Transverse colon (tissue), 4 donors: Measurements from ENCODE around the gene TMEM138. TPM values are rescaled to one million over a fixed set of nuclear protein-coding genes. Genes with fewer than 3 reads are reported as not detected.

Experiments
- DNase-seq: peaks from one replicate; pipeline ENCODE4 v3.0.0-alpha.2; 2019
- H3K27ac ChIP-seq, 4 donors: fragments of 200-600 bp; sonication (generic); 2 replicates each; pipeline ENCODE4 v1.5.1; 2016 to 2018; ENCODE audit warnings: inconsistent platforms in 4 of 4
- H3K27me3 ChIP-seq: fragments of 200-600 bp; sonication (generic); 2 replicates; pipeline ENCODE4 v1.5.1; 2017; ENCODE audit warnings: inconsistent platforms
- H3K36me3 ChIP-seq, 4 donors: fragments of 200-600 bp; sonication (generic); 2 replicates each; pipeline ENCODE4 v1.5.1; 2017 to 2019; ENCODE audit warnings: inconsistent platforms in 4 of 4
- H3K4me1 ChIP-seq, 4 donors: fragments of 200-600 bp; sonication (generic); 2 replicates each; pipeline ENCODE4 v1.5.1; 2017 to 2020; ENCODE audit warnings: inconsistent platforms in 4 of 4
- H3K4me3 ChIP-seq, 4 donors: fragments of 200-600 bp; sonication (generic); 1 replicate in 1 of 4; 2 replicates in 3 of 4; pipeline versions ENCODE4 v1.5.1 to v1.6.1; 2017 to 2019; ENCODE audit warnings: inconsistent platforms in 4 of 4
- H3K9me3 ChIP-seq, 2 donors: fragments of 200-600 bp; sonication (generic); 2 replicates each; pipeline ENCODE4 v1.5.1; 2017 to 2019; ENCODE audit warnings: inconsistent platforms in 2 of 2
- EP300 ChIP-seq: sonication (generic); formaldehyde crosslinking; IDR thresholded peaks from one replicate; pipeline ENCODE4 v1.6.1; 2017; ENCODE audit warnings: antibody characterized with exemption, low read depth
- POLR2A ChIP-seq: fragments of 450-650 bp; IDR thresholded peaks from one replicate; pipeline ENCODE4 v1.6.1; 2016; ENCODE audit warnings: antibody characterized with exemption, mild to moderate bottlenecking, moderate library complexity
- POLR2AphosphoS5 ChIP-seq, 3 donors: sonication (generic); formaldehyde crosslinking; IDR thresholded peaks; one replicate each; pipeline ENCODE4 v1.6.1; 2016; ENCODE audit warnings: antibody characterized with exemption in 3 of 3
- WGBS, 2 donors: methylation state at CpG; one replicate each; pipeline ENCODE4 v1.1.5; 2018; ENCODE audit warnings: low coverage in 1 of 2; 5-methylcytosine and 5-hydroxymethylcytosine counted together
- in situ Hi-C, 4 donors: fragments of 200-750 bp; cut with MboI; loops; one replicate each; pipeline versions ENCODE4 v1.15.0 to v1.15.1; 2017; ENCODE audit warnings: low sequenced_read_pairs in 3 of 4, low pct_ligation_motif_present in 1 of 4, low pct_unique_long_range_greater_than_20kb in 1 of 4
- intact Hi-C: fragments of 100-400 bp; cut with DNase I; formaldehyde crosslinking; loops from one replicate; pipeline ENCODE4 v1.15.1; 2023; ENCODE audit warnings: low total_unique reads
- total RNA-seq, 4 donors: library from RNA; depleted of rRNA; stranded (reverse); fragments of >200 nt; gene quantifications; one replicate each; pipeline ENCODE4 v1.1.0, GENCODE V29; 2016
- TF ChIP-seq, protein P1 (sequence below), 5 experiments: fragments of 200-600 bp in 3 of 5; fragments of 450-650 bp in 2 of 5; sonication (generic) in 3 of 5; IDR thresholded peaks; 1 replicate in 2 of 5; 2 replicates in 3 of 5; pipeline ENCODE4 v1.5.1; 2016 to 2017; ENCODE audit warnings: antibody characterized with exemption in 5 of 5, inconsistent platforms in 3 of 5, mild to moderate bottlenecking in 2 of 5, moderate library complexity in 1 of 5

TMEM138 gene
- total RNA-seq, 4 donors from 2014 or later = 27.9 to 51.6 (median 35.6) TPM

DNA sequence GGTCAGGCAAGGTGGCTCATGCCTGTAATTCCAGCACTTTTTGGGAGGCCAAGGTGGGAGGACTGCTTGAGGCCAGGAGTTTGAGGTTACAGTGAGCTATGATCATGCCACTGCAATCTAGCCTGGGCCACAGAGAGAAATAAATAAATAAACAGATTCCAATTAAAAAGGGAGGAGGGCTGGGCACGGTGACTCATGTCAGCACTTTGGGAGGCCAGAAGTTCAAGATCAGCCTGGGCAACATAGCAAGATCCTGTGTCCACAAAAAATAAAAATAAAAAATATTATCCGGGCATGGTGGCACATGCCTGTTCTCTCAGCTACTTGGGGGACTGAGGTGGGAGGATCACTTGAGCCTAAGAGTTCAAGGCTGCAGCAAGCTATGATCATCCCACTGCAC is 8.0 kb upstream of the TMEM138 start:
- H3K9me3 ChIP-seq = no peaks in the 10 kb centered on the region
- TF ChIP-seq EP300 = no peak
- TF ChIP-seq POLR2AphosphoS5 (IDR thresholded peaks at IDR 0.05) = no peak
- no peak for TF ChIP-seq POLR2A
- TF ChIP-seq, protein P1, sequence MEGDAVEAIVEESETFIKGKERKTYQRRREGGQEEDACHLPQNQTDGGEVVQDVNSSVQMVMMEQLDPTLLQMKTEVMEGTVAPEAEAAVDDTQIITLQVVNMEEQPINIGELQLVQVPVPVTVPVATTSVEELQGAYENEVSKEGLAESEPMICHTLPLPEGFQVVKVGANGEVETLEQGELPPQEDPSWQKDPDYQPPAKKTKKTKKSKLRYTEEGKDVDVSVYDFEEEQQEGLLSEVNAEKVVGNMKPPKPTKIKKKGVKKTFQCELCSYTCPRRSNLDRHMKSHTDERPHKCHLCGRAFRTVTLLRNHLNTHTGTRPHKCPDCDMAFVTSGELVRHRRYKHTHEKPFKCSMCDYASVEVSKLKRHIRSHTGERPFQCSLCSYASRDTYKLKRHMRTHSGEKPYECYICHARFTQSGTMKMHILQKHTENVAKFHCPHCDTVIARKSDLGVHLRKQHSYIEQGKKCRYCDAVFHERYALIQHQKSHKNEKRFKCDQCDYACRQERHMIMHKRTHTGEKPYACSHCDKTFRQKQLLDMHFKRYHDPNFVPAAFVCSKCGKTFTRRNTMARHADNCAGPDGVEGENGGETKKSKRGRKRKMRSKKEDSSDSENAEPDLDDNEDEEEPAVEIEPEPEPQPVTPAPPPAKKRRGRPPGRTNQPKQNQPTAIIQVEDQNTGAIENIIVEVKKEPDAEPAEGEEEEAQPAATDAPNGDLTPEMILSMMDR (IDR thresholded peaks at IDR 0.05) = no peak
- peaks cover 0 to 19% (median 8%) of the 10 kb centered on the region in 4 donors for H3K36me3 ChIP-seq
- in situ Hi-C loops = no loop called here
- intact Hi-C loops = no loop called here
- no peaks in the 10 kb centered on the region for H3K27me3 ChIP-seq
- H3K27ac ChIP-seq = peak overlapping the region in 3 of 4 donors; percentile 30 to 65 (median 63)
- peaks cover 0 to 43% (median 17%) of the 10 kb centered on the region in 4 donors for H3K4me1 ChIP-seq
- H3K4me3 ChIP-seq = no peak overlapping the region
- WGBS, 2 donors = 71 to 74% methylated on average over 2 of the region's 2 CpGs
- DNase-seq = no peak

DNA sequence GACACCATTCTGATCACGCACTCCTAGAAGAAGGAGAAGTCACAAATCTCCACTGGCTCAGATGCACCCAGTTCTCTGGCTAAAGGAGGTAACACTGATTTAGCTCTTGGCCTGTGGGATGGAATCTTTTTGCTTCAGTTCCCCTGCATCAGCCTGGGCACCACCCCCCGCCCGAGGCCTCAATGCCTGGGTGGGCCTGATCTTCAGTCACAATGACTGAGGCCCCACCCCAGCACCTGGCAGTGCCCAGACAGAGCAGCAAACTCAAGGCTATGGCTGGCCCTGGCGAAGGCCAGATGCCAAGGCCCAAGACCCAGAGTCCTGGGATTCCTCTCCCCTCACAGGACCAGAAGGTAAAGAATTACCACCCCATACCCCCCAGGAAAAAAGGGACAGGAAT is 5.5 kb upstream of the TMEM138 start:
- no peak for DNase-seq
- no peaks in the 10 kb centered on the region for H3K27me3 ChIP-seq
- in situ Hi-C loops (no loop called here), intact Hi-C loops (no loop called here)
- WGBS, 2 donors = 88% methylated on average over 2 of the region's 4 CpGs; no CpG with 5 or more reads in 1 of the 2 donors
- peaks cover 0 to 14% (median 3%) of the 10 kb centered on the region in 4 donors for H3K36me3 ChIP-seq
- no peak overlapping the region for H3K4me3 ChIP-seq
- TF ChIP-seq, protein P1 (IDR thresholded peaks at IDR 0.05) = no peak
- no peak for TF ChIP-seq POLR2A
- no peak for TF ChIP-seq POLR2AphosphoS5 (IDR thresholded peaks at IDR 0.05)
- TF ChIP-seq EP300 = no peak
- no peaks in the 10 kb centered on the region for H3K9me3 ChIP-seq
- H3K27ac ChIP-seq = peak overlapping the region in 2 of 4 donors; percentile 4 to 53
- peaks cover 0 to 64% (median 34%) of the 10 kb centered on the region in 4 donors for H3K4me1 ChIP-seq

DNA sequence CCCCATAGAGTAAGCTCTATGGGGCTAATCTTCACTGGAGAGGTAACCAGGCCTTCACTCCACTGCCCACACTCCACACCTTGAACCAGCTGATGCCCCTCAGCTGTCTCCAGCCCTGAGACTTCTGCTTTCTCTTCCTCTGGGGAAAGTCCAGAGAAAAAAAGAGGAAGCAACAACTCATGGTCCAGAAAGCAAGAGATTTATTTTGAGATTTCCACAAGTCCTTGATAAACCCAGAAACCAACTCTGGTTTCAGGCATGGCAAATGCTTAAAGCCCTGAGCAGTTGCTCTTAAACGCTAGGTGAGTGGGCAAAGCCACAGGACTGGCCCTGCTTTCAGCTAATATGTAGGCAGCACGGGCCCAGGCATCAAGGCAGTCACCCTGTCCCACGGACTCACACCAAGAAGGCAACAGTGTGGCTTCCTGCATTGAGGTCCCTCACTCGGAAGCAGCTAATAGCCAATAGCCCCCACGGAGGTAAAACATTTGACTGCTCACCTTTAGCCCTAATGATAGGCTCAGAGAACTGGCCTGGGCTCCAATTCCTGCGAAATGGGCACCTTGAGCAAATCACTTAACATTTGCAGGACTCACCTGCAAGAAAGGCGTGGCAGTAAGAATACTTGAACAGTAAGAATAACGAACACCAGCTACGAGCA is 4.8 kb upstream of the TMEM138 start:
- intact Hi-C loops = no loop called here
- Histone ChIP-seq H3K4me1 (peaks cover 0 to 64% (median 34%) of the 10 kb centered on the region in 4 donors), H3K27me3 (no peaks in the 10 kb centered on the region), H3K27ac (peak overlapping the region; percentile 14 to 53 (median 20)), H3K9me3 (no peaks in the 10 kb centered on the region), H3K4me3 (no peak overlapping the region), H3K36me3 (peaks cover 0 to 13% (median 3%) of the 10 kb centered on the region in 4 donors)
- in situ Hi-C loops = no loop called here
- DNase-seq = no peak
- WGBS, 2 donors = 86 to 88% methylated on average over 5 to 9 of the region's 9 CpGs
- TF ChIP-seq EP300 (no peak), POLR2A (no peak)
- TF ChIP-seq, protein P1 (IDR thresholded peaks at IDR 0.05) = no peak

DNA sequence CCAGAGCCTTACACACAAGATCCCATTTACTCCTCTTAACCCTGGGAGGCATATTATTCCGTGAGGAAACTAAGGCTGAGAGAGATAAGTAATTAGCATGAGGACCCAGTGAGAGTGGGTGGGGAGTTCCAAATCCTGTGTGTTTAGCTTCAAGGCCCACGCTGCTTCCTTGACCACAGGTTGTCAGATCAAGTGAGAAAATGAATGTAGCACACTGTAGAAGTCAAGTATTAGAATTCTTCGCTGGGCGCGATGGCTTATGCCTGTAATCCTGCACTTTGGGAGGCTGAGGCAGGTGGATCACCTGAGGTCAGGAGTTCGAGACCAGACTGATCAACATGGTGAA is 4.3 kb upstream of the TMEM138 start:
- WGBS, 2 donors = 93% methylated on average over 6 of the region's 6 CpGs; no CpG with 5 or more reads in 1 of the 2 donors
- Histone ChIP-seq H3K27ac (peak overlapping the region; percentile 14 to 53 (median 20)), H3K4me3 (no peak overlapping the region), H3K9me3 (no peaks in the 10 kb centered on the region), H3K4me1 (peaks cover 2 to 68% (median 37%) of the 10 kb centered on the region in 4 donors), H3K27me3 (no peaks in the 10 kb centered on the region), H3K36me3 (peaks cover 0 to 8% (median under 1%) of the 10 kb centered on the region in 4 donors)
- no peak for DNase-seq
- intact Hi-C loops (no loop called here), in situ Hi-C loops (no loop called here)
- TF ChIP-seq, protein P1 (IDR thresholded peaks at IDR 0.05) = no peak
- TF ChIP-seq EP300 (no peak), POLR2AphosphoS5 (IDR thresholded peaks at IDR 0.05) (no peak), POLR2A (no peak)
